Measurements from ENCODE around the gene TNS4. TPM values are rescaled to one million over a fixed set of nuclear protein-coding genes. Genes with fewer than 3 reads are reported as not detected.
A peak's percentile ranks its signal among the peaks of the same experiment; 100 is the strongest.

The TNS4 gene
- total RNA-seq, 1 experiment from 2014 or later = not detected

DNA sequence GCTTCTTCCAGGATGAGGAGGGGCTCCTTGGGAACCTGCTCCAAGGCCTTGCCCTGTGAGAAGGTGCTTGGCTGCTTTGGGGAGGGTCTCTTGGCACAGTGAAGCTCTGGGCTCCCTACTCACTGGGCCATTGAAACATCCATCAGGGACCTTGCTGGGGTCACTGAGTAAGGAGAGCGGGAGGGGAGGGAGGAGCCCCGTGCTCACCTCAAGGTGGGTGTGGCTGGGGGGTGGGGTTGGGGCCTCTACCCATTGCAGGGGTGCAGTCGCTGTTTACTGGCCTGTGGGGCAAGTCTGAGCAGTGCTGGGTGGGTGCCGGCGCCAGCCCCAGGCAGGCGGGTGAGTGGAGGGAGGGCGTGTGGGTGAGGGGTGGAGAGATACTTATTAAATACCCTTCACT, 9.9 kb downstream of the TNS4 start:
- no peak for DNase-seq (ENCODE audit: low read depth)

DNA sequence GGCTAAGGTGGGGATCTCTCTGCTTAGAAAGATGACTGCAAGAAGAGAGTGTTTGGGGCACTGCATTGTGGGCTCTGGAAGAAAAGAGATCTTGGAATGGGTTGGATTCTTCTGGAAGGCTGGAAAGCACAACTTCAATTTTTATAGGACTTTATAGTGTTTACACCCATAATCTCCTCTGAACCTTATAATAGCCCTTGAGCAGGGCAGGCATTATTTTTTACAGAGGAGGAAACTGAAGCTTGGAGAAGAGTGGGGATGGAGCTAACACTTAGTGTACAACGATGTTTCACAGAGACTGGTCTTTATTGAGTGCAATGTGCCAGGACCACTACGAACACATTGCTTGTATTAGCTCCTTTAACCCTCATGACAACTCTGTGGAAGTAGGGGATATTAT, 10.4 kb downstream of the TNS4 start:
- no peak for DNase-seq (ENCODE audit: low read depth)

DNA sequence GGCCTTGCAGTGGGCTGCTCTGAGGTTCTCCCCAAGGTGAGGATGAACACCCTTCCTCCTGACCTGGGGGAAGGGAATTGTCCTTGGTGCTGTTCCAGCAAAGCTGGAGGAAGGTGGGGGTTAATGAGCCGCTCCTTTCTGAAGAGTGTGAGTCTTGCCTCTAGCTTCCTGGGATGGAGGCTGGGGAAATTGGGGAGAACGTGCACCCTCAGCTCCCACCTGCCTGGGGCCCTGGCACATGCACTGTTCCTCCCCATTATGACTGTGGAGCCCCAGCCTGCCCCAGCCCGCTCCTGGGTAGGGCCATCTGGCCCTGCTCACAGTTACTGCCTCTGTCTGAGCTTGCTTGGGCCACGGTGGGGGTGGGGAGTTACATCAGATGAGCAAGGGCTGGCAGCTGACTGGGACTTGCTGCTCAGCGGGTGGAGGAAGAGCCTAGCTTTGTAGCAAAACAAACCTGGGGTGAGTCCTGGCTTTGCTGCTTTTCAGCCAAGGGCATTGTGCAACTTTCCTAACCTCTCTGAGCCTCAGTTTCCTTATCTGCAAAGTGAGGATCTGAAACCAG, 11.1 kb downstream of the TNS4 start:
- no peak for DNase-seq (ENCODE audit: low read depth)

DNA sequence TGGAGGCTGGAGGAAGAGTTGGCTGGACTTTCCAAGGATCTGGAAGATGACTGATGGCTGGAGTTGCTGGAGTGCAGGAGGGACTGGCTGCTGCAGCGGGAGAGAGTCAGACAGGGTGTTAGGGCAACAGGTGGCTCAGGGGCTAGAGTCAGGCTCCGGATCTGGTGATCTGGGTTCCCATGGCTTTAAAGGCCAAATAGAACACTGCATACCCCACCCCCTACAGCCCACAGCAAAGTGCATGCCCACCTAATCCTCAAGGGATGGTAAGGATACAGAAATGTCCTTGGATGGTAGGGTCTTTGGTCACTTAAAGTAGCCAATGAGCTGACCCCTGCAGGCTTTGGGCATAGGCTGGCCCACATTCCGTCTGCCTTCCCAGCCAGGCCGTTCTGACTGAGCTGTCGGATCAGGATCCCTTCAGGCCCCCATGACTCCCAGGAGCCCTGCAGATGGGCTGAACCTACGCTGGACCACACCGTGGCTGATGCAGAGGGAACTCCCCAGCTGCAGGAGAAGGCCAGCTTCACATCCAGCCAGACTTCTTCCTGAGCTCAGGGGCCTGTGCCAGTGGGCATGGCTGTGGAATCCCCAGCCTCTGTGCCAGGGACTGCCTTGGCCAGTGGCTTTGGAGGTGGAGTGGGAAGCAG, 13.9 kb downstream of the TNS4 start:
- DNase-seq (ENCODE audit: low read depth) = no peak

DNA sequence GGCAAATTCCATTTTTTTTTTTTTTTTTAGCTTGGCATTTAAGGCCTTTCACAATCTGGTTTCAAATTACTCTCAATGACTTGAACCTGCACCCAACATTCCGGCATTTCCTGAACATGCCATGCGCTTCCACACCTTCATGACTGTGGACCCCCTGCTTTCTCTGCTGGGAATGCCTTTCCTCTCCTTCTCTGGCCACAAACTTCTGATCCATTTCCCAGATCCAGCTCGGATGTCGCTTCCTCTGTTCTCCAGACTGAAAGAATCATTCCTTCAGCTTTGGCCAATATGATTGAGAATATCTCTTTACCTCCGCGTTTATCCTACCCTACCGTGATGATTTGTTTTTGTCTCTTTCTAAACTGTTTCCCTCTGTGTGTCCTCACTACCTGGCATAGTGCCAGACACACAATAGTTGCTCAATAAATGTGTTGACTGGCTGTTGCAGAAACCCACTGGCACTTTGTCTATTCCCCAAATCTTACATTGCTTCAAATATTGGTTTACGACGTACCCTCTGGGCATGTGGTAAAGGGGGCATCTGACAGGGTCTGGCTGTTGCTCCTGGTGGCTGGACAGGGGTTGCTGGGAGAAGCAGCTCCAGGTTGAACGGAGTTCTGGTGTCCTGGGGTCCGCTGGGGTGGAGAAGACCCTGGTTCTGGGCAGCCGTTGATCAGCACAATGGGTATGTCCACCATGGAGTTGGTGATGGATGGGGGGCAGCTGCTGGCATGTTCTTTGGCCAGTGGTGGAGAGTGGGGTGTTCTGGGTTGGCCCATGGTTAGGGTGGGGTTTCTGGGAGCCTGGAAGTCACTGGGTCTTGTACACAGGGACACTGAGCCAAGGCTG, 14.7 kb downstream of the TNS4 start:
- DNase-seq (ENCODE audit: low read depth) = peak; percentile 75

DNA sequence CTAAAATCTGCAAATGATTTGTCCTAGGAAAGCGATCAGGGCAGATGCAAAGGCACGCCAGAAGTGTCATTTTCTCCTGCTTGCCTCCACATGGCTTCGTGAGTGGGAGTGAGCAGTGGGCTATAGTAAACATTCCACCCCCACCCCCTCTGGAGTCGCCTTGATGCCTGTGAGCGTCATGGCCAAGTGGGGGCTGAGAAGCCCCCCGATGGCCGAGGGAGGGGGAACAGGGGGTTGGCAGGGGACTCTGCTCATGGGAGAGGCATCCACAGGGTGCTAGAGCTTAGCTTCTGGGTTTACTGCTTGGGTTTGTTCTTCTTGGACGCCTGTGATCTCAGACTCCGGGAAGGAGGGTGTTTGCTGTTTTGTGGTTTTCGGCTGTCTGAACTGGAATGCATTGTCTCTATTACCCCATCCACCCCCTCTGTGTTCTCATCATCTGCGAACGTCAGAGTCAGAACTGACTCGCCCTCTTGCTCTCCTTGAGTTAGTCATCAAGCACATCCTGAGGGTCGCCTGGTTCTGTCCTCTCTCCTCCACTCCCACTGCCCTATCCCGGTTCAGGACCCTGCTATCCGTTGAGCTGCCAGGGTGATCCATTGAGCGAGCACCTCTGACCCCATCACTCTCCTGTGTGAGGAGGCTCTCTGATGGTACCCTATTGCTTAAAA, 15.4 kb downstream of the TNS4 start:
- peak; percentile 96 for DNase-seq (ENCODE audit: low read depth)

DNA sequence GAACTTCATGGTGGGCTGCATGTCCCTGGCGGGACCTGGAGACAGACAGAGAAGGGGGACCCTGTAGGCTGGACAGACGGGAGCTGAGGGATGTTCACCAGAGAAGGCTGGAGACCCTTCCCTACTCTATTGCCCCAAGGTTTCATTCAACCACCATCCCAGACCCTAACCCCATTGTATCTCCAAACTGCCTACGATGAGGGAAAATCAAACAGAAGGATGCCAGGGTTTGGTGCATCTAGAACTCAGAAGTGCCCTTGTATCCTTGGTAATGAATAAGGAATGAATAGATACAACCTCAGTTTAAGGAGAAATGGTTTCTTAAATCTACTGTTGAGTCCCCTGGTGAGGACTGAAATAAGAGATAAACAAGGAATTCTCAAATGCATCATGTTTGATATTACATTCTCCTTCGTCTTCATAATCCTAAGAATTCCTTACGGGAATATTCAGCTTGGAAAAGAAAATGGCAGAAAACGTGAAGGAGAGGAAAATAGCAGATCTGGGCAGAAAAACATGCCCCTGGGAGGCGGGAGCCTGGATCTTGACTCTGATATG, 16.4 kb downstream of the TNS4 start:
- DNase-seq (ENCODE audit: low read depth) = no peak

DNA sequence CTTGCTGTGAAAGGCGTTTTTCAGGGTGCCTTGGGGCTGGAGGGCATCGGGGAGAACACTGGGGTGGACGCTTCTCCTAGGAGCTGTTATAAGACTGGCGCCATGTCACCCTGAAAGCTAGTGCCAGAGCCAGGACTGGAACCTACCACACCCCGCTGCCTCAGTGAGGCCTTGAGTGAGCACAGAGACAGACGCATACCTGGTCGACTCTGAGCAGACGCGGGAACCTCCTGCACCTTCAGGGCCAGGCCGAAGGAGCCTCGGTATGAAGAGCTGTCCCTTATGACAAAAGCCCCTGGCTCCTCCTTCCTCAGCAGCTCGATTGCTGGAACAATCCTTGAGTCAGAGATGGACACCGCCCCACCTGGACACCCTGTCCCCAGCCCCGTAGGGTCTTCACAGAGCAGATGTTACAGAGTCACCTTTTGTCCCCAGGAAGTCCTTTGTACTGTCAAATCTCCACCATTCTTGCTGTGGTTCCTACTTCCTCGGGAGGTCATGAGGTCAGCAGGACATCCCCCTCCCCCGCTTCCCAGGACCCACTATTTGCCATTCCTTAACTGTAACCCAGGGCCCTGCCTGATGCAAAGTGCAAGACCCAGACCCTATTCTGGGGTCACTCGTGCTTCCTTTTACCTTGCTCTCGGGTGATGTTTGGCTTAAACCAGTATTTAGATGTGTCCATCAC, 17.0 kb downstream of the TNS4 start:
- DNase-seq (ENCODE audit: low read depth) = no peak

DNA sequence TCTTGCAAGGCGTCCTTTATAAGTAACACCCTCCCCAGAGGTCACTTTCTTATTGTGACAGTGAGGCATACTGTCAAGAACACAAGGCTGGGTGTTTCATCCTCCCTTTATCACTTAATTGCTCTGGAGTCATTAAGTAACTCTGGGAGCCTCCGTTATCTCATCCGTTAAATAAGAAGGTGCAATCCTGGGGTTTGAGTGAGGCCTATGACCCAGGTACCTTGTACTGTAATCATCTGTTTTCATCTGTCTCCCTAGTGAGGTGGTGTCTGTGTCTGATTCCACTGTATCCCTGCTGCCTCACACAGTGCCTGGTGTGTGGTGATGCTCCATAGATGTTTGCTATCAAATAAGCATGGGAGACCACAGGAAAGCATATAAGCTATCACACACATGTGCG, 17.7 kb downstream of the TNS4 start:
- DNase-seq (ENCODE audit: low read depth) = no peak

DNA sequence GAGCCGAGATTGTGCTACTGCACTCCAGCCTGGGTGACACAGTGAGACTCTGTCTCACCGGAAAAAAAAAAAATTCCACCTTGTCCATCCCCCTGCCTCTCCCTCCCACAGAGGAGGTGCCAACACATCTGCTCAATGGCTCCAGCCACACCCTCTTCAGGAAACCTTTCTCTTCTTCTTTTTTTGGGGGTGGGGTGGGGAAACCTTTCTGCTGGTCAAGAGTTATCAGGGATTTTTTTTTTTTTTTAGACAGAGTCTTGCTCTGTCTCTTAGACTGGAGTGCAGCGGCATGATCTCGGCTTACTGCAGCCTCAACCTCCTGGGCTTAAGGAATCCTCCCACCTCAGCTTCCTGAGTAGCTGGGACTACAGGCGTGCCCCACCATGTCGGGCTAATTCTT, 18.7 kb downstream of the TNS4 start:
- no peak for DNase-seq (ENCODE audit: low read depth)

DNA sequence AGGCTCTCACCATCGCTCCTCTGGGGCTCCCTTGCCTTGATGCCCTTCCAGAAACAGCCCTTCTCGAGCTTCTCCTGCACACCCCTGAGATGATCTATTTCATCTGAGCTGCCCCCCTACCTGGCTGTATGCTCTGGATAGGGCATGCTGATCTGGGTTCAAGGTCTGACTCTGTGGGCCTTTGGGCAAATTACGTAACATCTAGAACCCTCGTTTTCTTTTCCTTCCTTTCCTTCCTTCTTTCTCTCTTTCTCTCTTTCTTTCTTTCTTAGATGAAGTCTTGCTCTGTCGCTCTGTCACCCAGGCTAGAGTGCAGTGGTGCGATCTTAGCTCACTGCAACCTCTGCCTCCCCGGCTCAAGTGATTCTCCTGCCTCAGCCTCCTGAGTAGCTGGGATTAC, 20.3 kb downstream of the TNS4 start:
- DNase-seq (ENCODE audit: low read depth) = no peak

DNA sequence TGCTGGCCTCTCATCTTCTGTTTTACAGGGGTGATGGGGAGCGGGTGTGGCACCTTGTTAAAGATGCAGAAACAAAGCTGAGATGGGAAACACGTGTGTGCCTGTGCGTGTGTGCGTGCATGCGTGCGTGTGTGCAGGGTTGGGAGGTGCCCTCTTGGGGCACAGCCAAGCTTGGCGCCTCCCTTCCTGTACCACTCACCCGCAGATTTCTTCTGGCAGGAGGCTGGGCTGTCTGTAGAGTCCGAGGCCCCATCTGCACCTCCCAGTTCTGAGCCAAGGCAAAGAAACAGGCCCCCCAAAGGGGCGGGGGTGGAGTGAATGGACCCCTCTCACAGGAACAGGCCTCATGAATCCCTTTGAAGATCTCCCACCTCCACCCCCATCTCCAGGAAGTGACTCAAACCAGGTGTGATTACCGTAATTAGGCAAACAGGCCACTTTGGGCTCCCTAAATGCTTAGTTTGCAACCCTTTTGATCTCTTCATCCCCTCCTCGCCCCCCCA, 20.9 kb downstream of the TNS4 start:
- no peak for DNase-seq (ENCODE audit: low read depth)

DNA sequence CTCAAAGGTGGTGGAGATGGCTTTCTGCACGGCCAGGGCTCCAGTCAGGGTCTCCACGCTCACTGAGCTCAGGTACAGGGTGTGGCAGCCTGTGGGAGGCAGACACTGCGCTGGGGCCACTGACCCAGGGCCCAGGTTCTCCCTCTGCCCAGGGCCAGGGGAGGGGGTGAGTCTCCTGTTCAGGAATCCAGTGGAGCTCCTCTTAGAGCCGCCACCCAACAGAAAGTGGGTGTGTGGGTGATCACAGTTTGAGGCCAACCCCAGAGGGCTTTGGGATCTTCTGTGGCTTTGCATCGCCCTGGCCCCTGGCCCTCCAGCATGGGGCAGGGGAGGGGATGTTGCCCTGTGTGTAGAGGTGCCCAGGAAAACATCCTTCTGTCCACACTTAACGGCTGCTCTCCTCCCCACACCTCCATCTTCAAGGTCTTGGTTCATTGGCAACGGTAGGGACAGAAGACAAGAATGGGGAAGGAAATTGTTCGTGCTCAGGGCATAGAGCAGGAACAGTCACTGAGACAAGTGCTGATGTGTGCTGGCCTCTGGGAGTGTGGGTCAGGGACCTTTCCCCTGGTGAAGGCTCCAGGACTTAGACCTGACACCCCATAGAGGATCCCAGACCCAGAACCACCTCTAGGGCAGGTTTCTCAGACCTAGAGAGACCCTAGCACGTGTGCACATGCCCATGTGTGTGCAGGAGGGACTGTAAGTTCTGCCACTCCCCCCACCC, 21.5 kb downstream of the TNS4 start:
- DNase-seq (ENCODE audit: low read depth) = no peak

DNA sequence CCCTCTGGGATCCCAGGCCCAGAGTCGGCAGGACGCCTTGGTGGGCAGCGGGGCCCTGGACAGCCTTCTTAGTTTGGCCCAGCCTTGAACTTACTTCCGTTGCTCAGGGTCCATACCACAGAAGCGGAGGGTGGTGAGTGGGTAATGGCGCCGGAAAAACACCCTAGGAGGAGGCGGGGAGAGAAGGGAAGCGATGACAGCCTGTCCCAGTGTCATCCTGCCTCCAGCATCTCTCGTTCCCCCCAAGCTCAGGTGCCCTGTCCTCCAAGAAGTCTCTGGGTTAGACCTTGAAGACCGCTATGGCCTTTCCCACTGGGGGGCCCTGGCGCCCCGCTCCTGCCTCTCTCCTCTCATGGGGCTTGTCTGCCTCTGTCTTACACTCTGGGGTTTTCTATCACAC, 22.9 kb downstream of the TNS4 start:
- DNase-seq (ENCODE audit: low read depth) = no peak

DNA sequence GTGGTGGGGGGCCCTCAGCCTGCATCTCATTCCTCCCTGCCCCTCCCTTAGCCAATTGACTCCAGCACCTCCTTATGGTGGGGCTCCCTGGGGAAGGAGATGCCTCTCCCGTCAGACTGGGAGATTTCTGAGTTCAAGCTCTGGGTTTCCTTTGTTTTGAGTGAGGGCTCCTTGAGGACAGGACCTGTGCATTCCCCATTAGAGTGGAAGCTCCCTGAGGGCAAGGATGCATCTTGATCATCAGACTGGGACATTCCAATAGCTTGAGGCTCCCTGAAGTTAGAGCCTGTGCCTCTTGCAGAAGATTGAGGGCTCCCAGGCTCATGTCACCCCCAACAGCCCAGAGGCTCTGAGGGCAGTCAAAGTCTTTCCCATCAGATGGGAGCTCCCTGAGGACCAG, 23.6 kb downstream of the TNS4 start:
- no peak for DNase-seq (ENCODE audit: low read depth)

DNA sequence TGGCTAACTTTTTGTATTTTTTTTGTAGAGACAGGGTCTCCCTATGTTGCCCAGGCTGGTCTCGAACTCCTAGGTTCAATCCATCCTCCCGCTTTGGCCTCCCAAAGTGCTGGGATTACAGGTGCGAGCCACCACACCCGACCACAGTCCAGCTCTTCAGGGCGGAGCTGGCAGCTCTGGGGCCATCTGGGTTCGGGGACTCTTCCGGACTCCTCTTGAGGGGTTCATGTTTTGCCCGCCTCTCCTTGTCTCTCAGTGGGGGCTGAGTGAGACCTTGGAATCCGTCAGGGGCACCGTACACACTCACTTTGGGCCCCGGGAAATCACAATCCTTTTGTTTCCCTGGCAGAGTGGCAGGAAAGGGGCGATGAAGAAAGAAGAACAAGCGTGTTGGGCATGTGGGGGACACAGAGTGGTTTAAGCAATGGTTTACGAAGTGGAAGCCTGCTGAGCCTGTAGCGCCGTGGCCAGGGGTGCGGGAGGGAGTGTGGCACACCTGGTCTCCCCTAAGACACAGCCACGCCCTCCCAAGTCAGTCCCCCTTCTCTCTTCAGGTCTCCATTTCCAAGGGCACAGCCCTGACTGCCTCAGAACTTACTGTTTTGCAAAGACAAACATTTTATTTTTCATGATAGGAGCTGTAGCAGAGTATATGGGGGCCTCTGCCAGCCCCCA, 26.1 kb downstream of the TNS4 start:
- DNase-seq (ENCODE audit: low read depth) = no peak

DNA sequence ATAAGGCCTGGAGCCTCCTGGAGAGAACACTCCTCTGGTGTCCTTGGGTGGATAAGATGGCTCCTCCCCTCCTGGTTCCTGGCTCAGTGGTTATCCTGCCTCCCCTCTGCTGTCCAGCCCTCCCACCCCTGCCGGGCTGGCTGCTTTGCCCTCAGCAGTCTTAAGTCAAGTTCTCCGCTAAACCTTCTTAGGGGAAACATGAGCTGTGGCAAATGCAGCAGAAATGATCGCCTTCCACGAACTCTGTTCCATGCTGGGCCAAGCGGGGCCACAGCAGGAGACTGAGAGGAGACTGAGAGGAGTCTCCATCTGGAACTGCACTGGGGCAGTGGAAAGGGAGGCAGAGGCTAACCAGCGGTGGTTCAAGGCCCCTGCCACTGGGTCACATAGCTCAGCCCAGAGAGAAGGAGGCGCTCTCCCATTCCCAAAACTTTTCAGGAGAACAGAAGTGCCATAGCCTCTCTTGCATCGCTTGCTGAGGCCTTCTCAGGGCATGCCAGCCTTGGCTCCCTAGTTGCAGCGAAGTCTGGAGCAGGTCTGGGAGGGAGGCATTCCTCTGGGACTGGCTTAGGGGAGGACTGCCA, 26.9 kb downstream of the TNS4 start:
- no peak for DNase-seq (ENCODE audit: low read depth)

DNA sequence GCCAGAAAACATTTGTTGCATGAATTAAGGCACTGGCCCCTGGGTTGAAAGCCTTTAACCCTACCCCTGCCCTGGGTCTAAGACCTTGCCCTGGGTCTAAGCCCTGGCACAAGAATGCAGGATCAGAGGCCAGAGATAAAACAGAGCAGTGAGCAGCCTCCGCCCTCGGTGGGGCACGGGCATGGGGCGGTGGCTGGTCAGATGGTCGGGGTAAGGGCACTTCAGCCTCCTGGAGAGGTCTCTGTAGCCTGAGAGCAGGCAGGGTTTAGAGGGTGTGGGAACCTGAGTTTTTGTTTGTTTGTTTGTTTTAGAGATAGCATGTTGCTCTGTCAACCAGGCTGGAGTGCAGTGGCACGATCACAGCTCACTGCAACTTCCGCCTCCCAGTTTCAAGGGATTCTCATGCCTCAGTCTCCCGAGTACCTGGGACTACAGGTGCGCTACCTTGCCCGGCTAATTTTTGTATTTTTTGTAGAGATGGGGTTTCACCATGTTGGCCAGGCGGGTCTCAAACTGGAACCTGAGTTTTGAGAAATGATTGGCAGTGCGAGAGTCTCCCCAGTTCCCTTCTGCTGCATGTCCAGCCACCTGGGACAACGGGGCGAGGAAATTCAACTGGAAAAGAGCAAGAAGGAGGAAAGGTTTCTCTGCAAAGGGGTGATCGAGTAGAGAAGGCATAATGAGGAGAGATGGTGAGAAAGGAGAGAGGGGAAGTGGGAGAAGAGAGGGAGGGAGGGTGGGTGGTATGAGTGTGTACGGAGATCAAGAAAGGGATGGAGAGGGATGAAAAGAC, 27.7 kb downstream of the TNS4 start:
- no peak for DNase-seq (ENCODE audit: low read depth)

Measured in M059J (cell line).